GM23248 (cell line): ENCODE results near the gene FHL3. TPM values are rescaled to one million over a fixed set of nuclear protein-coding genes. Genes with fewer than 3 reads are reported as not detected.
A peak's percentile ranks its signal among the peaks of the same experiment; 100 is the strongest.

ENCODE experiments used
- DNase-seq: peaks from one replicate; pipeline ENCODE4 v3.0.0-alpha.2; 2015
- H2AFZ ChIP-seq: fragments of 200-600 bp; sonication (generic); 2 replicates; pipeline ENCODE4 v1.6.1; 2016; ENCODE audit warnings: antibody characterized with exemption
- H3F3A ChIP-seq: fragments of 200-600 bp; sonication (generic); 2 replicates; pipeline ENCODE4 v1.6.1; 2016; ENCODE audit warnings: mild to moderate bottlenecking, antibody characterized with exemption, mixed run types; ENCODE audit not compliant: insufficient read depth
- H3K27ac ChIP-seq: fragments of 200-600 bp; sonication (generic); 2 replicates; pipeline ENCODE4 v1.5.1; 2016; ENCODE audit warnings: mild to moderate bottlenecking
- H3K27me3 ChIP-seq: fragments of 200-600 bp; sonication (generic); replicated peaks from 2 replicates; pipeline ENCODE4 v1.6.1; 2016; ENCODE audit warnings: mild to moderate bottlenecking; ENCODE audit not compliant: insufficient read depth
- H3K36me3 ChIP-seq: fragments of 200-600 bp; sonication (generic); 2 replicates; pipeline ENCODE4 v1.6.1; 2016; ENCODE audit warnings: low read depth, mild to moderate bottlenecking
- H3K4me1 ChIP-seq: fragments of 200-600 bp; sonication (generic); 2 replicates; pipeline ENCODE4 v1.6.1; 2016; ENCODE audit warnings: mild to moderate bottlenecking; ENCODE audit not compliant: insufficient read depth
- H3K4me2 ChIP-seq: fragments of 200-600 bp; sonication (generic); one replicate; pipeline ENCODE4 v1.6.1; 2016; ENCODE audit warnings: mild to moderate bottlenecking; ENCODE audit not compliant: unreplicated experiment
- H3K4me3 ChIP-seq: fragments of 200-600 bp; sonication (generic); 2 replicates; pipeline ENCODE4 v1.5.1; 2016; ENCODE audit warnings: mild to moderate bottlenecking
- H3K79me2 ChIP-seq: fragments of 200-600 bp; sonication (generic); 2 replicates; pipeline ENCODE4 v1.6.1; 2016; ENCODE audit warnings: mild to moderate bottlenecking; ENCODE audit not compliant: insufficient read depth
- H3K9ac ChIP-seq: fragments of 200-600 bp; sonication (generic); 2 replicates; pipeline ENCODE4 v1.6.1; 2016; ENCODE audit warnings: mild to moderate bottlenecking
- H3K9me2 ChIP-seq: fragments of 200-600 bp; sonication (generic); 2 replicates; pipeline ENCODE4 v1.6.1; 2016; ENCODE audit warnings: mixed run types, mild to moderate bottlenecking, moderate library complexity; ENCODE audit not compliant: insufficient read depth
- H3K9me3 ChIP-seq: fragments of 200-600 bp; sonication (generic); one replicate; pipeline ENCODE4 v1.6.1; 2017; ENCODE audit warnings: low read depth
- H4K20me1 ChIP-seq: fragments of 200-600 bp; sonication (generic); 2 replicates; pipeline ENCODE4 v1.6.0; 2016; ENCODE audit not compliant: insufficient read depth
- EZH2 ChIP-seq: fragments of 200-600 bp; sonication (generic); IDR thresholded peaks from 2 replicates; pipeline ENCODE4 v1.6.1; 2018; ENCODE audit warnings: antibody characterized with exemption, mild to moderate bottlenecking; ENCODE audit not compliant: insufficient read depth, poor library complexity, severe bottlenecking
- EZH2phosphoT487 ChIP-seq: fragments of 200-600 bp; sonication (generic); IDR thresholded peaks from 2 replicates; pipeline ENCODE4 v1.6.1; 2018; ENCODE audit warnings: antibody characterized with exemption, moderate library complexity, mild to moderate bottlenecking, low read depth; ENCODE audit not compliant: insufficient read depth
- WGBS, 2 experiments: methylation state at CpG; one replicate each; pipeline ENCODE4 v1.1.6; 2015 to 2017; ENCODE audit warnings: low lambda C conversion rate in 2 of 2, low coverage in 1 of 2; ENCODE audit errors: missing lambda C conversion rate in 2 of 2; 5-methylcytosine and 5-hydroxymethylcytosine counted together
- in situ Hi-C: fragments of 300-500 bp; cut with MboI; formaldehyde crosslinking; loops from 2 replicates; pipeline ENCODE4 v1.15.0; 2020
- polyA plus RNA-seq: library from polyadenylated mRNA; unstranded; fragments of >200 nt; fragmentation: Nextera tagmentation; extraction: Ambion mirVana; gene quantifications from 2 replicates; pipeline ENCODE4 v1.2.1, GENCODE V29; 2016
- total RNA-seq: library from RNA; depleted of rRNA; stranded (reverse); fragments of >200 nt; shearing (Covaris generic); gene quantifications from 2 replicates; pipeline ENCODE4 v1.2.3, GENCODE V29; 2014

The FHL3 gene
- total and polyA plus RNA-seq, 2 experiments from 2014 or later = 31.7 to 44.4 TPM

DNA sequence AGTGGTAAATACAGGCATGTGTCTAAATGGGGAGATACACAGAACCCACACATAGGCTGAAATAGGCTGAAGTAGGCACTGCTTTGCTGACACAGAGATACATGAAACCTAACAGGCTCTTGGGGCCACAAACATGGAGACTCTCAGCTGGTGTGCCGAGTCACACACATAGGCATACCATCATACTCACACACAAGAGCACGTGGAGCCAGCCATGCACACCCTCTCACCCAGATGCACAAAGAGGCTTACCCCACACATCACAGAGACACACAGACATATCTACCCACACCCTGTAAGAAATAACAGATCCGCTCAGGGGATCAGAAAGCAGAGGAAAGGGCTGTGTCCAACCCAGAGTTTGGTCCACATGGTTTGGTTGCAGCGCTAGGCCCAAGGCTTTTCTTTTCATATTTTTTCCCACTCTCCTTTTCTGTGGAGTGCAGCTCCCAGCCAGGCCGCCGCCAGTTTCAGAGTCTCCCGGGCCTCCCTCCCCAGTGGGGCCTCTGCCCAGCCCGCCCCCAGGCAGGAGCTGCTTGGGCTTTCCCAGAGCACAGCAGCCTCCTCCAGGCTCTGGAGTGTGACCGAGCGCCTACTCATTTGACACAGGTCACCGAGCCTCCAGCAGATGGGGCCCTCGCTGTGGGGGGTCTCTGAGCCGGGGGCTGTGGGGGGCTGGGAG, 45.2 kb upstream of the FHL3 start:
- H3K79me2 ChIP-seq = no peaks in the 10 kb centered on the region
- TF ChIP-seq EZH2phosphoT487 (no peak), EZH2 (no peak)
- H3K4me1 ChIP-seq = no peaks in the 10 kb centered on the region
- H3F3A ChIP-seq = no peaks in the 10 kb centered on the region
- no peaks in the 10 kb centered on the region for H3K36me3 ChIP-seq
- in situ Hi-C loops = no loop called here
- no peak overlapping the region for H3K9ac ChIP-seq
- H3K27me3 ChIP-seq = peaks cover 28% of the 10 kb centered on the region
- no peak overlapping the region for H3K4me3 ChIP-seq
- no peak overlapping the region for H3K27ac ChIP-seq
- no peaks in the 10 kb centered on the region for H3K9me2 ChIP-seq
- H4K20me1 ChIP-seq = no peaks in the 10 kb centered on the region
- H2AFZ ChIP-seq = no peak overlapping the region
- H3K9me3 ChIP-seq = no peaks in the 10 kb centered on the region
- no peak for DNase-seq
- no peak overlapping the region for H3K4me2 ChIP-seq
- WGBS, 2 experiments = 44% methylated on average over 11 to 13 of the region's 13 CpGs

DNA sequence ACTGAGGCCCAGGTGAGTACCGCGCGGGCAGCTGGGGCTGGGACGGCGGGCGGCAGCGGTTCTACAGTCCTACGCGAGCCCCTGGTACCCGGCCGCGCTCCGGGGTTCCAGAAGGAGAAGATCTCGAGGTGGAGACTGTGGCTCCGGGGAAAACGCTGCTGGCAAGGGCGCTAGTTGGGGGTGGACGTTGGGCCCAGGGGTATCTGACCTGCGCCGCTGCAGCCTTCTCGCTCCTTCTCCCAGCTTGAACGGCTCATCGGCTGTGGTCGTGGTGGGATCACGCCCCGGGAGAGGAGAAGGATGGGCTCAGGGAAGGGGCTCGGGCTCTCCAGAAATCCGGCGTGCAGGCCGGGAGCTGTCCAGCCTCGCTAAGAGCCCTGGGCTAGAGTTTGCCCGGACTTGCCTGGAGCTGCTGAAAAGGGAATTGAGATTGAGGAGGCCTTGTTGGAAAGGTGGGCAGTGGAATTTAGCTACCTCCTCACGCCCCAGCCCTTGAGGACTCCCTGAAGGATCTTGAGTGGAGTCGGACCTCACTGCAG, 42.4 kb upstream of the FHL3 start:
- WGBS, 2 experiments = 5 to 6% methylated on average over 31 to 34 of the region's 34 CpGs
- Histone ChIP-seq H3K4me2 (peak overlapping the region; percentile 72), H3K4me3 (peak overlapping the region; percentile 73), H3K79me2 (no peaks in the 10 kb centered on the region), H3K36me3 (no peaks in the 10 kb centered on the region), H3K9me3 (no peaks in the 10 kb centered on the region), H3F3A (no peaks in the 10 kb centered on the region), H2AFZ (peak overlapping the region; percentile 78), H3K9ac (no peak overlapping the region), H3K4me1 (no peaks in the 10 kb centered on the region), H4K20me1 (no peaks in the 10 kb centered on the region), H3K9me2 (no peaks in the 10 kb centered on the region), H3K27ac (no peak overlapping the region), H3K27me3 (peaks cover 43% of the 10 kb centered on the region)
- in situ Hi-C loops = no loop called here
- TF ChIP-seq EZH2 = no peak
- TF ChIP-seq EZH2phosphoT487 = no peak
- DNase-seq = peak; percentile 66

DNA sequence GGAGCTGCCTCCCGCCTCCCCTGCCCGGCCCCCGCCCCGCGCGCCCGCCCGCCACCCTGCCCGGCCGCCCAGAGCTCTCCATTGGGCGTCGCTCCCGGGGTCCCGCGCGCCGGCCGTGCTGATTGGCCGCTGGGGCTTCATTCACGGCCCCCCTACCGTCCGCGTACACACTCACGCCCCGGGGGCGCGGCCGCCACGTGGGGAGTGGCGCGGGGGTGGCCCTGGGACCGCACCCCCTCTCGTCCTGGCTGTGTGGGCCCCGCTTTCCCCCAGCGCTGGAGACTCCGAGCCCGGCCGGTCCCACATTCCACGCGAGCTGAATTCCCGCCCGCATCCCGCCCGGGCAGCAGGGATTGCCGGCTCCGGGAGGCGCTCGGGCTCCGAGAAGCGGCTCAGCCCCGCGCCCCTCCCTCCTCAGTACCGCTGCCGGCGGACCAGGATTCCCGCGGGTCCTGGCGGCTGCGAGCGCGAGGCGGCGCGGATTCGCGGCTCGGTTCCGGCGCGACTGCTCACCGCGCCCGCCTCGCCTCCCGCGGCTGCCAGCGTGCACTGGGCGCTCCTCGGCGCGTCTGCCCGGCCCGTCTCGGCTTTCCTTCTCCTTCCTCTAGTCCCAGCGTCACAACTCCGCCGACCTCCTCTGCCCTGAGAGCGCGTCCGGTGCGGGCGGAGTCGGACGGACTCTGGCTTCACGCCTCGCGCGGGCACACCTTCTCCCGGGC, 41.7 kb upstream of the FHL3 start:
- Histone ChIP-seq H3K9ac (no peak overlapping the region), H4K20me1 (no peaks in the 10 kb centered on the region), H3K36me3 (no peaks in the 10 kb centered on the region), H3F3A (no peaks in the 10 kb centered on the region), H2AFZ (peak overlapping the region; percentile 78), H3K9me3 (no peaks in the 10 kb centered on the region), H3K4me2 (peak overlapping the region; percentile 72), H3K4me1 (no peaks in the 10 kb centered on the region), H3K4me3 (peak overlapping the region; percentile 73), H3K27me3 (peaks cover 43% of the 10 kb centered on the region), H3K9me2 (no peaks in the 10 kb centered on the region), H3K79me2 (no peaks in the 10 kb centered on the region), H3K27ac (no peak overlapping the region)
- WGBS, 2 experiments = 0 to 2% methylated on average over 46 to 81 of the region's 99 CpGs
- in situ Hi-C loops = no loop called here
- TF ChIP-seq EZH2phosphoT487 (no peak), EZH2 (no peak)
- DNase-seq = peak; percentile 80

DNA sequence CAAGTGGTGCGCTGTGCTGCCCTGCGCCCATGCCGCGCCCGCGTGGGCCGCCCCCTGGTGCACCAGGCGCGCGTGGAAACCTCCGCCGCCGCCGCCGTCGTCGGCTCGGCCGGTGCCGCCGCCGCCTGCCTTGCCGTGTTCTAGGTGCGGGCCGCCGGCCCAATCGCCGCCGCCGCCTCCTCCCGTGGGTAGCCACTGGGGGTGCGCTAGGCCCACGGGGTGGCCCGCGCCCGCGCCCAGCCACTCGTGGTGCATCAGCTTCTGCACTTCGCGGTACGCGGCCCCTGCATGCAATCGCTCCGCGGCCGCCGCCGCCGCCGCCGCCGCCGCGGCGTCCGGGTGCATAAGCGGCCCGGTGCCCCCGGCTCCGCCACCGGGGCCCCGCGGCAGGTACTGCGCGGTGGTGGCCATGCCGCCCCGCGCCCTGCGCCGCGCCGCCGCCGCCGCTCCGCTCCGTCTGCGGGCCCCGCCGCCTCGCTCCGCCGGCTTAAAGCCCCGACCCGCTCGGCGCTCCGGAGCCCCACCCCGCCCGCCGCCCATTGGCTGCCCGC, 41.1 kb upstream of the FHL3 start, which contains the start of gene POU3F1:
TSS of gene POU3F1 (minus strand) at position 461 of the 551 bp plus-strand sequence. CDS start at position 411, 50 bp downstream.
- no peak for DNase-seq
- peak within 1 kb of the TSS; percentile 78 for H2AFZ ChIP-seq
- 1 to 2% methylated on average over 35 to 44 of the region's 92 CpGs for WGBS, 2 experiments
- no peak for TF ChIP-seq EZH2phosphoT487
- TF ChIP-seq EZH2 = no peak
- H3K4me2 ChIP-seq = peak within 1 kb of the TSS; percentile 72
- peak within 1 kb of the TSS; percentile 73 for H3K4me3 ChIP-seq
- no peaks in the 10 kb centered on the region for H4K20me1 ChIP-seq
- no peak within 1 kb of the TSS for H3K9ac ChIP-seq
- H3K27me3 ChIP-seq = peaks cover 48% of the 10 kb centered on the region
- H3F3A ChIP-seq = no peaks in the 10 kb centered on the region
- H3K27ac ChIP-seq = no peak within 1 kb of the TSS
- in situ Hi-C loops = no loop called here
- no peaks in the 10 kb centered on the region for H3K79me2 ChIP-seq
- H3K9me3 ChIP-seq = no peaks in the 10 kb centered on the region
- no peaks in the 10 kb centered on the region for H3K36me3 ChIP-seq
- H3K4me1 ChIP-seq = no peaks in the 10 kb centered on the region
- H3K9me2 ChIP-seq = no peaks in the 10 kb centered on the region
